ENCODE measurements around the gene UPF3A. TPM values are rescaled to one million over a fixed set of nuclear protein-coding genes. Genes with fewer than 3 reads are reported as not detected.

UPF3A gene
- total and polyA plus RNA-seq, 10 of the 15 experiments (the other 5 are each of a cell fraction or from before 2014, with no cell fraction given) = 18.6 to 61.5 (median 43.3) TPM

DNA sequence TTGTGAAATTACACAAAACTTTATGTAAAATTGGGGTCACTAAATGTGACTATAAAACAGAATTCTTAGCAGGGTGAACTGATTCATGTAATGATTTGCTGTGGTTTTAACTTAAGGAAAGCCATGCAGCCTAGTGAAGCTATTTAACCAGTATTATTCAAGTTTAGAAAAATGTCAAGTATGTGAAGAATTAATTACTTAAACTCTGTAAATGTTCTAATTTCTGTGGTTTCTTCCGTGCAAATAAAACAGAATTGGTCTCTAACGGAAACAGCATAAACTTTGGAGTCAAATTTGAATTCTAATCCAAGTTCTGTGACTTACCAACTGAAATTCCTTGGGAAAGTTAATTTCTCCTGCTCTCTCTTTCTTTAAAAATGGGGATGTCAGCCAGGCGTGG is 33.4 kb upstream of the UPF3A start:
- ChIA-PET POLR2A (no interaction called here), RAD21 (ENCODE audit: unreplicated experiment) (no interaction called here), CTCF (interaction anchor here (0.7 to 0.8 kb wide), 2 partner anchors 13 to 633 kb away, joined by 3 read pairs; no protein-coding TSS in a partner anchor), SMC1A (ENCODE audit: uncharacterized antibody, unreplicated experiment) (no interaction called here)
- no peak for TF ChIP-seq ZNF207 (IDR thresholded peaks at IDR 0.05; ENCODE audit: borderline replicate concordance)
- no peak for TF ChIP-seq ZNF274 (IDR thresholded peaks at IDR 0.05; ENCODE audit: insufficient read depth, insufficient read length)
- no peak for TF ChIP-seq YY1 (IDR thresholded peaks at IDR 0.05; ENCODE audit: low read depth, low read length)
- TF ChIP-seq POU2F2 (IDR thresholded peaks at IDR 0.05; ENCODE audit: borderline replicate concordance, low read depth, low read length) = no peak
- H3K9me3 ChIP-seq (replicated peaks; ENCODE audit: control insufficient read depth, insufficient read depth, low read length) = no peaks in the 10 kb centered on the region
- no peak overlapping the region for H3K4me2 ChIP-seq (ENCODE audit: control insufficient read depth, insufficient read depth)
- no peak overlapping the region for H3K4me3 ChIP-seq
- DNase-seq (ENCODE audit: low read depth, low spot score) (no peak), FAIRE-seq (no peak), ATAC-seq (no peak)
- no TSS peak for BruUV-seq (replicated peaks)
- no peak overlapping the region for H2AFZ ChIP-seq (ENCODE audit: control insufficient read depth, low read depth, low read length)
- WGBS (ENCODE audit: insufficient coverage, insufficient replicate concordance, low lambda C conversion rate, missing lambda C conversion rate) = 98% methylated on average over 3 of the region's 3 CpGs
- no peaks in the 10 kb centered on the region for H3K27me3 ChIP-seq (replicated peaks in 1 of 2; ENCODE audit: control insufficient read depth in 2 of 2, insufficient read depth in 2 of 2, low read length in 1 of 2)
- no peaks in the 10 kb centered on the region for H4K20me1 ChIP-seq (ENCODE audit: control insufficient read depth, insufficient read depth)
- H3K27ac ChIP-seq (ENCODE audit: control insufficient read depth, insufficient read depth) = no peak overlapping the region
- H3K4me1 ChIP-seq (ENCODE audit: control insufficient read depth, insufficient read depth, low read length) = no peaks in the 10 kb centered on the region
- peaks cover 3 to 45% of the 10 kb centered on the region in 2 experiments for H3K36me3 ChIP-seq (ENCODE audit: control insufficient read depth in 2 of 2, insufficient read depth in 2 of 2, low read length in 1 of 2)
- in situ Hi-C loops (cut with MboI) (no loop called here), intact Hi-C loops (cut with micrococcal nuclease; ENCODE audit: unreplicated experiment) (no loop called here)
- no peaks in the 10 kb centered on the region for H3K79me2 ChIP-seq (ENCODE audit: control insufficient read depth, insufficient read depth, low read length)
- no peak overlapping the region for H3K9ac ChIP-seq (ENCODE audit: control insufficient read depth, insufficient read depth, low read length)

DNA sequence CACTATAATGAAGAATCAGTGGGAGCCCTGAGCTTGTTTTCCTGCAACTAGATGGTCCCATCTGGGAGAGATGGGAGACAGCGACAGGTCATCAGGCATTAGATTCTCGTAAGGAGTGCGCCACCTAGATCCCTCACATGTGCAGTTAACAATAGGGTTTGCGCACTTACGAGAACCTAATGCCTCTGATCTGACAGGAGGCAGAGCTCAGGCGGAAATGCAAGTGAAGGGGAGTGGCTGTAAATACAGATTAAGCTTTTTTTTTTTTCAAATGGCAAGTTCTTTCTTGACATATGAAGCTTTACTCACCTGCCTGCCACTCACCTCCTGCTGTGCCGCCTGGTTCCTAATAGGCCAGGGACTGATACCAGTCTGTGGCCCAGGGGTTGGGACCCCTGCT is 32.3 kb upstream of the UPF3A start:
- Histone ChIP-seq H3K36me3 (ENCODE audit: control insufficient read depth in 2 of 2, insufficient read depth in 2 of 2, low read length in 1 of 2) (peaks cover 3 to 38% of the 10 kb centered on the region in 2 experiments; a peak in 3 of 4 replicates), H4K20me1 (ENCODE audit: control insufficient read depth, insufficient read depth) (no peaks in the 10 kb centered on the region), H2AFZ (ENCODE audit: control insufficient read depth, low read depth, low read length) (no peak overlapping the region), H3K27me3 (replicated peaks in 1 of 2; ENCODE audit: control insufficient read depth in 2 of 2, insufficient read depth in 2 of 2, low read length in 1 of 2) (no peaks in the 10 kb centered on the region), H3K4me3 (no peak overlapping the region), H3K9me3 (replicated peaks; ENCODE audit: control insufficient read depth, insufficient read depth, low read length) (no peaks in the 10 kb centered on the region), H3K4me1 (ENCODE audit: control insufficient read depth, insufficient read depth, low read length) (no peaks in the 10 kb centered on the region), H3K27ac (ENCODE audit: control insufficient read depth, insufficient read depth) (no peak overlapping the region), H3K79me2 (ENCODE audit: control insufficient read depth, insufficient read depth, low read length) (no peaks in the 10 kb centered on the region), H3K4me2 (ENCODE audit: control insufficient read depth, insufficient read depth) (no peak overlapping the region), H3K9ac (ENCODE audit: control insufficient read depth, insufficient read depth, low read length) (no peak overlapping the region)
- intact Hi-C loops (cut with micrococcal nuclease; ENCODE audit: unreplicated experiment) = no loop called here
- ATAC-seq (no peak), FAIRE-seq (no peak), DNase-seq (ENCODE audit: low read depth, low spot score) (no peak)
- no TSS peak for BruUV-seq (replicated peaks)
- CTCF ChIA-PET = interaction anchor here (1.3 kb wide), 1 partner anchor 10 kb away, joined by 4 read pairs; no protein-coding TSS in a partner anchor
- in situ Hi-C loops (cut with MboI) = no loop called here
- RAD21 ChIA-PET (ENCODE audit: unreplicated experiment) = no interaction called here
- POLR2A ChIA-PET = interaction anchor here (0.7 kb wide), 1 partner anchor 8 kb away, joined by 3 read pairs; no protein-coding TSS in a partner anchor
- 97% methylated on average over 7 of the region's 7 CpGs for WGBS (ENCODE audit: insufficient coverage, insufficient replicate concordance, low lambda C conversion rate, missing lambda C conversion rate)
- SMC1A ChIA-PET (ENCODE audit: uncharacterized antibody, unreplicated experiment) = interaction anchor here (1.6 kb wide), 1 partner anchor 9 kb away, joined by 4 read pairs; no protein-coding TSS in a partner anchor
- TF ChIP-seq, protein P1, sequence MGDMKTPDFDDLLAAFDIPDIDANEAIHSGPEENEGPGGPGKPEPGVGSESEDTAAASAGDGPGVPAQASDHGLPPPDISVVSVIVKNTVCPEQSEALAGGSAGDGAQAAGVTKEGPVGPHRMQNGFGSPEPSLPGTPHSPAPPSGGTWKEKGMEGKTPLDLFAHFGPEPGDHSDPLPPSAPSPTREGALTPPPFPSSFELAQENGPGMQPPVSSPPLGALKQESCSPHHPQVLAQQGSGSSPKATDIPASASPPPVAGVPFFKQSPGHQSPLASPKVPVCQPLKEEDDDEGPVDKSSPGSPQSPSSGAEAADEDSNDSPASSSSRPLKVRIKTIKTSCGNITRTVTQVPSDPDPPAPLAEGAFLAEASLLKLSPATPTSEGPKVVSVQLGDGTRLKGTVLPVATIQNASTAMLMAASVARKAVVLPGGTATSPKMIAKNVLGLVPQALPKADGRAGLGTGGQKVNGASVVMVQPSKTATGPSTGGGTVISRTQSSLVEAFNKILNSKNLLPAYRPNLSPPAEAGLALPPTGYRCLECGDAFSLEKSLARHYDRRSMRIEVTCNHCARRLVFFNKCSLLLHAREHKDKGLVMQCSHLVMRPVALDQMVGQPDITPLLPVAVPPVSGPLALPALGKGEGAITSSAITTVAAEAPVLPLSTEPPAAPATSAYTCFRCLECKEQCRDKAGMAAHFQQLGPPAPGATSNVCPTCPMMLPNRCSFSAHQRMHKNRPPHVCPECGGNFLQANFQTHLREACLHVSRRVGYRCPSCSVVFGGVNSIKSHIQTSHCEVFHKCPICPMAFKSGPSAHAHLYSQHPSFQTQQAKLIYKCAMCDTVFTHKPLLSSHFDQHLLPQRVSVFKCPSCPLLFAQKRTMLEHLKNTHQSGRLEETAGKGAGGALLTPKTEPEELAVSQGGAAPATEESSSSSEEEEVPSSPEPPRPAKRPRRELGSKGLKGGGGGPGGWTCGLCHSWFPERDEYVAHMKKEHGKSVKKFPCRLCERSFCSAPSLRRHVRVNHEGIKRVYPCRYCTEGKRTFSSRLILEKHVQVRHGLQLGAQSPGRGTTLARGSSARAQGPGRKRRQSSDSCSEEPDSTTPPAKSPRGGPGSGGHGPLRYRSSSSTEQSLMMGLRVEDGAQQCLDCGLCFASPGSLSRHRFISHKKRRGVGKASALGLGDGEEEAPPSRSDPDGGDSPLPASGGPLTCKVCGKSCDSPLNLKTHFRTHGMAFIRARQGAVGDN (IDR thresholded peaks at IDR 0.05) = no peak
- TF ChIP-seq MTA2 (IDR thresholded peaks at IDR 0.05; ENCODE audit: low read depth) (no peak), ZNF217 (IDR thresholded peaks at IDR 0.05) (no peak), ZSCAN29 (IDR thresholded peaks at IDR 0.05) (no peak), TARDBP (IDR thresholded peaks at IDR 0.05; ENCODE audit: borderline replicate concordance) (no peak), ZNF24 (IDR thresholded peaks at IDR 0.05) (no peak), RCOR1 (conservative IDR thresholded peaks at IDR 0.05; ENCODE audit: low read depth, low read length) (no peak), RAD21 (IDR thresholded peaks at IDR 0.05; ENCODE audit: insufficient read depth, low read depth, low read length) (no peak), BHLHE40 (IDR thresholded peaks at IDR 0.05; ENCODE audit: borderline replicate concordance in 1 of 2, low read depth in 2 of 2, low read length in 1 of 2) (no peak)
- TF ChIP-seq, protein P2, sequence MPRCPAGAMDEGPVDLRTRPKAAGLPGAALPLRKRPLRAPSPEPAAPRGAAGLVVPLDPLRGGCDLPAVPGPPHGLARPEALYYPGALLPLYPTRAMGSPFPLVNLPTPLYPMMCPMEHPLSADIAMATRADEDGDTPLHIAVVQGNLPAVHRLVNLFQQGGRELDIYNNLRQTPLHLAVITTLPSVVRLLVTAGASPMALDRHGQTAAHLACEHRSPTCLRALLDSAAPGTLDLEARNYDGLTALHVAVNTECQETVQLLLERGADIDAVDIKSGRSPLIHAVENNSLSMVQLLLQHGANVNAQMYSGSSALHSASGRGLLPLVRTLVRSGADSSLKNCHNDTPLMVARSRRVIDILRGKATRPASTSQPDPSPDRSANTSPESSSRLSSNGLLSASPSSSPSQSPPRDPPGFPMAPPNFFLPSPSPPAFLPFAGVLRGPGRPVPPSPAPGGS (IDR thresholded peaks at IDR 0.05; ENCODE audit: borderline replicate concordance, insufficient read depth, low read depth, low read length, poor library complexity, severe bottlenecking) = no peak

Data from GM12878 (cell line).